DND-41 (cell line): ENCODE results near the gene TMEM184C.

Experiments
- CTCF ChIP-seq: IDR thresholded peaks from 2 replicates; pipeline ENCODE4 v1.5.1; 2012; ENCODE audit warnings: borderline replicate concordance, low read length, moderate library complexity, mild to moderate bottlenecking; ENCODE audit not compliant: poor library complexity, severe bottlenecking; ENCODE audit errors: extremely low read depth
- EZH2 ChIP-seq: IDR thresholded peaks from 3 replicates; pipeline ENCODE4 v1.6.1; 2012; ENCODE audit warnings: borderline replicate concordance, low read depth, mild to moderate bottlenecking, moderate library complexity, low read length, inconsistent platforms; ENCODE audit not compliant: severe bottlenecking

GRCh38 chr4:147587041-147587440, 30.2 kb upstream of the TMEM184C start:
- TF ChIP-seq CTCF (no peak), EZH2 (no peak)
